Retinal pigment epithelial cell (primary cell): Measurements from ENCODE around the gene NLGN3.

Source experiments
- DNase-seq: peaks from one replicate; pipeline ENCODE4 v3.0.0-alpha.2; 2010; ENCODE audit warnings: low read depth
- H3K4me3 ChIP-seq: 2 replicates; pipeline ENCODE4 v1.5.1; 2011; ENCODE audit warnings: mild to moderate bottlenecking, low read length, control low read depth, moderate library complexity
- CTCF ChIP-seq: conservative IDR thresholded peaks from 2 replicates; pipeline ENCODE4 v1.5.1; 2011; ENCODE audit warnings: low read depth, low read length, control low read depth, inconsistent platforms

NLGN3 gene

GRCh38 chrX:71098951-71099506, 45.6 kb upstream of the NLGN3 start:
- no peak for DNase-seq
- H3K4me3 ChIP-seq, result no peak overlapping the region
- TF ChIP-seq CTCF, result no peak

- H3K4me3 ChIP-seq, result no peak overlapping the region
- no peak for DNase-seq
- TF ChIP-seq CTCF, result no peak
Observed at GRCh38 chrX:71099736-71100135, 44.9 kb upstream of the NLGN3 start.

GRCh38 chrX:71100581-71101505, 43.8 kb upstream of the NLGN3 start:
- DNase-seq, result no peak
- H3K4me3 ChIP-seq, result no peak overlapping the region
- TF ChIP-seq CTCF, result no peak

- DNase-seq, result no peak
- no peak for TF ChIP-seq CTCF
- H3K4me3 ChIP-seq, result no peak overlapping the region
Observed at GRCh38 chrX:71102292-71102691, 42.3 kb upstream of the NLGN3 start.

- H3K4me3 ChIP-seq, result no peak overlapping the region
- no peak for DNase-seq
- no peak for TF ChIP-seq CTCF
Observed at GRCh38 chrX:71103110-71103983, 41.3 kb upstream of the NLGN3 start.

GRCh38 chrX:71105628-71106027, 39.0 kb upstream of the NLGN3 start:
- no peak overlapping the region for H3K4me3 ChIP-seq
- no peak for DNase-seq
- no peak for TF ChIP-seq CTCF
